Suprapubic skin (tissue), 4 donors: Measurements from ENCODE around the gene ZNF362. TPM values are rescaled to one million over a fixed set of nuclear protein-coding genes. Genes with fewer than 3 reads are reported as not detected.
A peak's percentile ranks its signal among the peaks of the same experiment; 100 is the strongest.

ENCODE experiments used
- DNase-seq, 2 donors: peaks; one replicate each; pipeline ENCODE4 v3.0.0-alpha.2; 2019; ENCODE audit warnings: low spot score in 2 of 2
- H3K27ac ChIP-seq: fragments of 200-600 bp; sonication (generic); one replicate; pipeline ENCODE4 v1.5.1; 2019
- H3K27me3 ChIP-seq: fragments of 200-600 bp; sonication (generic); one replicate; pipeline ENCODE4 v1.5.1; 2019
- H3K36me3 ChIP-seq: fragments of 200-600 bp; sonication (generic); one replicate; pipeline ENCODE4 v1.5.1; 2019
- H3K4me1 ChIP-seq: fragments of 200-600 bp; sonication (generic); one replicate; pipeline ENCODE4 v1.5.1; 2019
- H3K4me3 ChIP-seq: fragments of 200-600 bp; sonication (generic); one replicate; pipeline ENCODE4 v1.5.1; 2019; ENCODE audit warnings: mild to moderate bottlenecking
- H3K9me3 ChIP-seq: fragments of 200-600 bp; sonication (generic); one replicate; pipeline ENCODE4 v1.5.1; 2019
- CTCF ChIP-seq, 2 donors: fragments of 200-600 bp in 1 of 2; fragments of 450-650 bp in 1 of 2; sonication (generic) in 1 of 2; IDR thresholded peaks; one replicate each; pipeline ENCODE4 v1.5.1; 2016 to 2019; ENCODE audit warnings: antibody characterized with exemption in 2 of 2, mild to moderate bottlenecking in 1 of 2, moderate library complexity in 1 of 2
- EP300 ChIP-seq: sonication (generic); formaldehyde crosslinking; IDR thresholded peaks from one replicate; pipeline ENCODE4 v1.6.1; 2017; ENCODE audit warnings: antibody characterized with exemption
- POLR2A ChIP-seq, 2 donors: fragments of 450-650 bp; IDR thresholded peaks; one replicate each; pipeline ENCODE4 v1.6.1; 2017; ENCODE audit warnings: antibody characterized with exemption in 2 of 2, mild to moderate bottlenecking in 2 of 2, moderate library complexity in 2 of 2
- POLR2AphosphoS5 ChIP-seq, 3 donors: sonication (generic); formaldehyde crosslinking; IDR thresholded peaks; one replicate each; pipeline ENCODE4 v1.6.1; 2017; ENCODE audit warnings: antibody characterized with exemption in 3 of 3
- WGBS: methylation state at CpG from one replicate; pipeline ENCODE4 v1.1.5; 2018; 5-methylcytosine and 5-hydroxymethylcytosine counted together
- total RNA-seq, 4 donors: library from RNA; depleted of rRNA; stranded (reverse); fragments of >200 nt; gene quantifications; one replicate each; pipeline ENCODE4 v1.1.0, GENCODE V29; 2016

ZNF362 gene
- total RNA-seq, 4 donors from 2014 or later, result 18.7 to 23.9 (median 21.9) TPM

- 30% methylated on average over 2 of the region's 2 CpGs for WGBS
Measured at GRCh38 chr1:33221385-33221758, 34.9 kb upstream of the ZNF362 start.

GRCh38 chr1:33222381-33222780 lies 33.9 kb upstream of the ZNF362 start:
- 48% methylated on average over 1 of the region's 1 CpG for WGBS
- Histone ChIP-seq H3K36me3 (no peaks in the 10 kb centered on the region), H3K4me1 (peaks cover 29% of the 10 kb centered on the region), H3K27me3 (no peaks in the 10 kb centered on the region), H3K4me3 (no peak overlapping the region), H3K27ac (no peak overlapping the region), H3K9me3 (no peaks in the 10 kb centered on the region)
- no peak for DNase-seq
- no peak for TF ChIP-seq EP300

More at GRCh38 chr1:33221385-33221758, 34.9 kb upstream of the ZNF362 start:
- H3K4me1 ChIP-seq, result peaks cover 29% of the 10 kb centered on the region
- no peaks in the 10 kb centered on the region for H3K9me3 ChIP-seq
- peak overlapping the region; percentile 69 for H3K27ac ChIP-seq
- TF ChIP-seq POLR2AphosphoS5 (IDR thresholded peaks at IDR 0.05), result no peak
- TF ChIP-seq POLR2A (IDR thresholded peaks at IDR 0.05), result no peak
- no peak for TF ChIP-seq EP300
- TF ChIP-seq CTCF (IDR thresholded peaks at IDR 0.05), result no peak
- no peak for DNase-seq
- no peaks in the 10 kb centered on the region for H3K36me3 ChIP-seq
- no peak overlapping the region for H3K4me3 ChIP-seq
- H3K27me3 ChIP-seq, result no peaks in the 10 kb centered on the region

- H3K4me1 ChIP-seq, result peaks cover 31% of the 10 kb centered on the region
- WGBS, result 84% methylated on average over 2 of the region's 2 CpGs
- no peaks in the 10 kb centered on the region for H3K27me3 ChIP-seq
- no peak for DNase-seq
- H3K36me3 ChIP-seq, result no peaks in the 10 kb centered on the region
- TF ChIP-seq POLR2AphosphoS5 (IDR thresholded peaks at IDR 0.05) (no peak), POLR2A (IDR thresholded peaks at IDR 0.05) (no peak), EP300 (no peak)
- H3K27ac ChIP-seq, result no peak overlapping the region
- H3K4me3 ChIP-seq, result no peak overlapping the region
- H3K9me3 ChIP-seq, result no peaks in the 10 kb centered on the region
Measured at GRCh38 chr1:33224166-33224707, 32.1 kb upstream of the ZNF362 start.

- Histone ChIP-seq H3K36me3 (no peaks in the 10 kb centered on the region), H3K4me3 (no peak overlapping the region), H3K9me3 (no peaks in the 10 kb centered on the region), H3K4me1 (peaks cover 19% of the 10 kb centered on the region), H3K27ac (no peak overlapping the region), H3K27me3 (no peaks in the 10 kb centered on the region)
- 47% methylated on average over 1 of the region's 1 CpG for WGBS
- TF ChIP-seq CTCF (IDR thresholded peaks at IDR 0.05), result no peak
- no peak for TF ChIP-seq EP300
- TF ChIP-seq POLR2AphosphoS5 (IDR thresholded peaks at IDR 0.05), result no peak
- TF ChIP-seq POLR2A (IDR thresholded peaks at IDR 0.05), result no peak
- no peak for DNase-seq
Measured at GRCh38 chr1:33225586-33225985, 30.7 kb upstream of the ZNF362 start.

- no peaks in the 10 kb centered on the region for H3K27me3 ChIP-seq
- no peaks in the 10 kb centered on the region for H3K9me3 ChIP-seq
- peaks cover 3% of the 10 kb centered on the region for H3K4me1 ChIP-seq
- H3K36me3 ChIP-seq, result no peaks in the 10 kb centered on the region
- no peak overlapping the region for H3K4me3 ChIP-seq
- 40% methylated on average over 5 of the region's 5 CpGs for WGBS
- TF ChIP-seq POLR2AphosphoS5 (IDR thresholded peaks at IDR 0.05) (no peak), EP300 (no peak), POLR2A (IDR thresholded peaks at IDR 0.05) (no peak)
- DNase-seq, result no peak
- no peak overlapping the region for H3K27ac ChIP-seq
Measured at GRCh38 chr1:33228935-33229487, 27.3 kb upstream of the ZNF362 start.

GRCh38 chr1:33231166-33231565 lies 25.1 kb upstream of the ZNF362 start:
- H3K27me3 ChIP-seq, result no peaks in the 10 kb centered on the region
- no peak overlapping the region for H3K27ac ChIP-seq
- TF ChIP-seq POLR2A (IDR thresholded peaks at IDR 0.05) (no peak), POLR2AphosphoS5 (IDR thresholded peaks at IDR 0.05) (no peak), CTCF (IDR thresholded peaks at IDR 0.05) (no peak)
- no peaks in the 10 kb centered on the region for H3K36me3 ChIP-seq
- 91% methylated on average over 7 of the region's 7 CpGs for WGBS
- no peak overlapping the region for H3K4me3 ChIP-seq
- no peaks in the 10 kb centered on the region for H3K9me3 ChIP-seq
- no peak for DNase-seq
- peaks cover 3% of the 10 kb centered on the region for H3K4me1 ChIP-seq
